Measurements from ENCODE around the gene INCENP.

INCENP gene

DNA sequence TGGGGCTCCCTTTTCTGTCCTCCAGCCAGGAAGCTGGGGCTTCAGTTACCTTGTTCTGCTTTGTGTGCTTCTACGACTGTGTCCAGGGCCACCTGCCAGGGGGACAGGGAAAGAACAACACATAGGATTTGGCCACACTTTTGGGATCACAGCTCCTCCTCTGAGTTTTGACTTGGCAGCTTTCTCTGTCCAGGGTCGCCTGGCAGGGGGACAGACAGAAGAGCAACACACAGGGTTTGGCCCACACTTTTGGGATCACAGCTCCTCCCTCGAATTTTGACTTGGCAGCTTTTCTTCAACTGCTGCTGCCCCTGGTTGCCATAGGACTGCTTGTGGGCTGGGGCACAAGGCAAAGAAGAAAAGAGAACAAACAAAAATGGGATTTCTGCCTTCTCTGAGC, 19.1 kb downstream of the INCENP start:
- DNase-seq, result no peak

DNA sequence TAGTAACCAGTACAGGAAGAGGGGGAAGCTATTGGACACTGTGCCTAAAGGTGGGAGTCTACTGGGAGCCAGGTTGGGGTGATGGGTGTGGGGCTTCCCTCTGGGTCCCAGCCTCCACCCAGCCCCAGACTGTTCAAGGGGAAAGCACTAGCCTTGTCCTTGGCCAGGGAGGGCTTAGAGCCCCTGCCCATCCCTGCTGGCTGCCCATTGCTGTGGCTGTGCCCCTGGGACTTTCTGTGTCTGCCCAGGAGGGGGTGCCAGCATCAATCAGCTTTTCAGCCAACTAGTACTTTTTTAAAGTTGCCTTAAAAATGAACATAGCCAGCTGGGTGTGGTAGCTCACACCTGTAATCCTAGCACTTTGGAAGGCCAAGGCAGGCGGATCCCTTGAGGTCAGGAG, 19.9 kb downstream of the INCENP start:
- no peak for DNase-seq

DNA sequence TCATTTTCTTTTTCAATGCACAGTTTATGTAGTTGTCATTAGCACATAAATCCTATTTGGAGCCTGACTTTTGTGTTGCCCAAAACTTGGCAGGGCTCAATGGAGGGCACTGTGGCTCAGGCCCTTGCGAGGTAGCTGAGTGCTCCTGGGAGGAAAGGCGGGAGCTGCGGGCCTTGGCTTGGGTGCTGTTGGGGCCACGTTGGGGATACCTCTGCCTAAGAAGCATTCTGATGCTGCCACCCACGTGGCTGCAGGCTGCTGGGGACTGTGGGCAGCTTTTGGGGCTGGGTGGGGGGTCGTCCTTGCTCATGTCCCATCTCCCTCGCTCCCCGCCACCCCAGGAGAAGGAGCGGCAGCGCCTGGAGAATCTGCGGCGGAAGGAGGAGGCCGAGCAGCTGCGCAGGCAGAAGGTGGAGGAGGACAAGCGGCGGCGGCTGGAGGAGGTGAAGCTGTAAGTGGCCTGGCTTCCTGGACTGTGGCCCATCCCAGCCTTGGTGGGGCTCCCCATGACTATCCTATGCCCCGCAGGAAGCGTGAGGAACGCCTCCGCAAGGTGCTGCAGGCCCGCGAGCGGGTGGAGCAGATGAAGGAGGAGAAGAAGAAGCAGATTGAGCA, 20.9 kb downstream of the INCENP start:
- DNase-seq, result no peak

DNA sequence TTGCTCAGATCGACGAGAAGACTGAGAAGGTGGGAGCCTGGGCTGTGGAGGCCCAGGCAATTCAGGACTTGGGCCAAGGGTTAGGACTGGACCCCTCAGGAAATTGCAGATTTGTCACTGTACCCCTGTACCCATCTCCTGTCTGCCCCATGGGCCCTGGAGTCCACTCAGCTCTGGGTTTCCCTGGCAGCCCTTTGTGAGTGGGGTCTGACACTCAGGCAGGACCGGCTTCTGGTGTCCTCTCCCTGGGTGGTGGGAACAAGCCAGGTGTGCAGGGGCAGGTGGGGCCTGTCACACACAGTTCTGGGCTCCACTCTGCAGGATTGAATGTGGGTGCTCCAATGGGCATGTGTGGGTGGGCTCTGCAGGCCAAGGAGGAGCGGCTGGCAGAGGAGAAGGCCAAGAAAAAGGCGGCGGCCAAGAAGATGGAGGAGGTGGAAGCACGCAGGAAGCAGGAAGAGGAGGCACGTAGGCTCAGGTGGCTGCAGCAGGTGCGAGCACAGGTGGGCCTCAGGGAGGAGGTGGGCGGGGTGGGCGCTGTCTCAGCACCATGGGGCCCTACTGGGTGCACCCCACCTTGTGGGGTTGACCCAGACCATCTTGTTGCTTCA, 21.6 kb downstream of the INCENP start:
- no peak for DNase-seq

DNA sequence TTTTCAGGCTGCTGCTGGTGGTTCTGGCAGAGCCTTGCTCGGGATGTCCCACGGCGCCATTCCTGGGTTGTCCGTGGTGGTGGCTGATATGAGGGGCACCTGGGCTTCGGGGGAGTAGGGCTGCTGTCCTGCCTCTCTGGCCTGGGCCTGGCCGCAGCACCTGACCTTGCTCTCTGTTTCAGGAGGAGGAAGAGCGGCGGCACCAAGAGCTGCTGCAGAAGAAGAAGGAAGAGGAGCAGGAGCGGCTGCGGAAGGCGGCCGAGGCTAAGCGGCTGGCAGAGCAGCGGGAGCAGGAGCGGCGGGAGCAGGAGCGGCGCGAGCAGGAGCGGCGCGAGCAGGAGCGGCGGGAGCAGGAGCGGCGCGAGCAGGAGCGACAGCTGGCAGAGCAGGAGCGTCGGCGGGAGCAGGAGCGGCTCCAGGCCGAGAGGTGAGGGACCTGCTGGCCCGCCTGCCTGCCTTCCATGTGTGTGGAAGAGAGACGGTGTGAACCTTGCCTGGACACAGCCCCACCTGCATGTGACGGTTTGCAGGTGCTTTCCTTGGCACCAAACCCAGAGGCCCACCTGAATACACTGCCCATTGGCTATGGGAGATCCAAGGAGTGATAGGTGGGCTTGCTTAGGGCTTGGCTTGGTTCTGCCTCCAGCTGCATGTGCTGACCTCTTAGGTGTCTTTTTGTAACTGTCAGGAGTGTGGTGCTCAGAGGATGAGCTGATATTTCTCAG, 22.8 kb downstream of the INCENP start:
- DNase-seq, result no peak

DNA sequence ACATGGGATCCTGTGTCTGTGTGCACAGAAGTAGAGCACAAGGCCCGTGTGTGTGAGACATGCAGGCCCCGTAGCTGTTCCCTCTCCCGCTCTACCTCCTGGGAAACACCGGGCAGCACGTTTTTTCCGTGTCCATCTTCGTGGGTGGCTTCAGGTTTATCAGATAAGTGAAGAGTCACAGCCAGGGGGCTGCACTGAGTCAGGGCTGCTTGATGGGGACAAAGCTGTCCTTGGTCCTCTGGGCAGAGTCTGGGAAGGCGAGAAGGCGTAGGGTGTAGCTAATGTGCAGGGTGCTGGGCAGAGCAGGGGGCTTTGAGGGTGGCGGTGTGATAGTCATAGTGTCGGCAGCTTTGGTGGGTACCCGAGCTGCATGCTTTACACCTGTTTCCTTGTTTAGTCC, 23.7 kb downstream of the INCENP start:
- DNase-seq, result no peak

DNA sequence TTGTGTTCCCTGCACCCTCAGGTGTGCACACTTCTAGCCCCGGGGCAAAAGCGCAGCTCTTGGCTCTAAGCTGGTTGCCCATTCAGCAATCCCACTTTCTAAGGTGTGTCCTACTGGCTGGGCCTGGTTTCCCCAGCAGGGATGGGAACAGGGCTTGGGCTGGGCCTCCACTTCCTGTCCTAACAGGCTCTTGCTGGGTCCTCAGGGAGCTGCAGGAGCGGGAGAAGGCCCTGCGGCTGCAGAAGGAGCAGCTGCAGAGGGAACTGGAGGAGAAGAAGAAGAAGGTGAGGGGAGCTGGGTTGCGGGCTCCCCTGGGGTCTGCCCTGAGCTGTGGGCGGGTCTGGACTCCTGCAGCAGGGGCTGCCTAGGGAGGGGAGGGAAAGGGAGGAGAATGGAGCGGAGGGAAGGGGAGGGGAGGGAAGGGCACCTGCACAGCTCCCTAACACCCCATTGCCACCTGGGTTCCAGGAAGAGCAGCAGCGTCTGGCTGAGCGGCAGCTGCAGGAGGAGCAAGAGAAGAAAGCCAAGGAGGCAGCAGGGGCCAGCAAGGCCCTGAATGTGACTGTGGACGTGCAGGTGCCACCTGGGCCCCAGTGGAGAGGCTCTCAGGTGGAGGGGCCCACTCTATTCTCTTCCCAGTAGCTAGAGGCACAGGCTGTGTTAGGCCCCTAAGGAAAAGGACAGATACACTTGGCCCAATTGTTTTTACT, 24.6 kb downstream of the INCENP start:
- no peak for DNase-seq

DNA sequence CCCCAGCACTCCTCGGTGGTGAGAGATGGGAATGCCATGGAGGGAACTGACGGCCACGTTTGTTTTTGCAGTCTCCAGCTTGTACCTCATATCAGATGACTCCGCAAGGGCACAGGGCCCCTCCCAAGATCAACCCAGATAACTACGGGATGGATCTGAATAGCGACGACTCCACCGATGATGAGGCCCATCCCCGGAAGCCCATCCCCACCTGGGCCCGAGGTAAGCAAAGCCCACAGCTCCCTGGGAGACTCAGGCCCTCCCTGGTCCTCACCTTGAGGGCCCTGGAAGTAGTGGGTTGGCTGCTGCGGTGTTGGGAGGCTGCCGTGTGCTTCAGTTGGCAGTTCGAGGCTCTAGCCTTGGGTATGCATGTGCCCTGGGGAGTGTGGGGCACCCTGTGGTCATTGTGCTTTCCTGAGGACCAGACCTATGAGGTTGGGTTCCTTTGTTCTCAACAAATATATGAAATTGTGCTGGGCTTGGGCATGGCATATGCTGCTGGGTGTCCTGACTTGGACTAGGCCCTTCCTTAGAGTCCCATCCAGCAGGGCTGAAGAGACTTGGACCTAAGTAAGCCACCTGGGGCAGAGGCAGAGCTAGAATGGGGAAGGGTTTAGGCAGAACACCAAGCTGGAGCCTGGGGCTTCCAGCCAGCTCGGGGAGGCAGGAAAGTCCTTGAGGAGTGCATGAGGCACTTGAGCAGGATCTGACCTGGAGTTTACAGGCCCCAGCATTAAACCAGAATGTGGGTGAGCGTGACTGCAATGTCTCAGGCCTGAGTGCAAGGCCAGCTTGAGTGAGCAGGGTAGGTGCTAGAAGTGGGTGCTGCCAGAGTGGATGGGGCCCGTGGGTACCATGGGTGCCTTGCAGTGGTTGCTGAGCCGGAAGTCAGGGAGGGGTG, 26.4 kb downstream of the INCENP start:
- DNase-seq, result no peak

DNA sequence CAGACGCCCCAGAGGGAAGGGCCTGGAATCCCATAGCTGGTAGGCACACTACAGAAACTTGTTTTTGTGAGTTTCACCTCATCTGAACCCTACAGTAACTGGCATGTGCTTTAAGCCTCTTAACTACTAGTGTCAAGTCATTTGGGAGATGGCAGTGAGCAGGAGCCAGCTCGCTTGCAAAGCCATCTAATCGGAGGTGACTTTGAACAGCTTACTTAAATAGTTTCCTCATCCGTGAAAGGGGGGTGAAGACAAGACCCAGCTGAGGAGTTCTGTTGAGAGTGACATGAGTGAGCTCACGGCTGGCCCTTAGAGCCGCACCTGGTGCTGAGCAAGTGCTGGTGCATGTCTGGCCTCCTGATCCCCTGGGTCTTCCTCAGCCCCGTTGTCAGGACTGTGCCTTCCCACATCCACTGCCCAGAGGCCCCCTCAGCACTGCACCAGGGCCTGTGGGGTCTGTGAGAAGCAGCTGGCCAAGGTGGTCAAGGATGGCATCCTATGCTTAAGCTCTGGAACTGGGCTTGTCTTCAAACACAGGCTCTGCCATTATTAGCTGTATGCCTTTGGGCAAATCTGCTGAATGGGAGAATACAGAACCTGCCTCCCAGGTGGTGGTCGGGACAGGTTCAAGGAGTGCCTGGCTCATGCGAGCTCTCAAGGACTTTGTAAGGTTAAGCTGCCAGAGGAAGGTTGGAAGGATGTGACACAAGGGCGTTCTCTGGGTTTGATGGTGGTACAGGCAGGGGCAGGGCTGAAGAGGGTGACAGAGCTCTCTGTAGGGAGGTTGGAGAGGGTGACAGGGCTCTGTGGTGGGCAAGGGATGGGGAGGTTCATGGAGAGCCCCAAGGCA, 27.3 kb downstream of the INCENP start:
- no peak for DNase-seq

DNA sequence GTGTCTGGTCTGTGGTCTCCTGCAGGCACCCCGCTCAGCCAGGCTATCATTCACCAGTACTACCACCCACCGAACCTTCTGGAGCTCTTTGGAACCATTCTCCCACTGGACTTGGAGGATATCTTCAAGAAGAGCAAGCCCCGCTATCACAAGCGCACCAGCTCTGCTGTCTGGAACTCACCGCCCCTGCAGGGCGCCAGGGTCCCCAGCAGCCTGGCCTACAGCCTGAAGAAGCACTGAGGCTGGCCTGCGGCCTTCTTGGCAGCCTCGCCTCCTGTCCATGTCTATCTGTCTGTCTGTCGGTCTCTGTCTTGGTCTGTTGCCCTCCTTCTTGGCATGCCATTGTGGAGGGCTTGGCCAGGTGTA, 27.9 kb downstream of the INCENP start:
- DNase-seq, result no peak

DNA sequence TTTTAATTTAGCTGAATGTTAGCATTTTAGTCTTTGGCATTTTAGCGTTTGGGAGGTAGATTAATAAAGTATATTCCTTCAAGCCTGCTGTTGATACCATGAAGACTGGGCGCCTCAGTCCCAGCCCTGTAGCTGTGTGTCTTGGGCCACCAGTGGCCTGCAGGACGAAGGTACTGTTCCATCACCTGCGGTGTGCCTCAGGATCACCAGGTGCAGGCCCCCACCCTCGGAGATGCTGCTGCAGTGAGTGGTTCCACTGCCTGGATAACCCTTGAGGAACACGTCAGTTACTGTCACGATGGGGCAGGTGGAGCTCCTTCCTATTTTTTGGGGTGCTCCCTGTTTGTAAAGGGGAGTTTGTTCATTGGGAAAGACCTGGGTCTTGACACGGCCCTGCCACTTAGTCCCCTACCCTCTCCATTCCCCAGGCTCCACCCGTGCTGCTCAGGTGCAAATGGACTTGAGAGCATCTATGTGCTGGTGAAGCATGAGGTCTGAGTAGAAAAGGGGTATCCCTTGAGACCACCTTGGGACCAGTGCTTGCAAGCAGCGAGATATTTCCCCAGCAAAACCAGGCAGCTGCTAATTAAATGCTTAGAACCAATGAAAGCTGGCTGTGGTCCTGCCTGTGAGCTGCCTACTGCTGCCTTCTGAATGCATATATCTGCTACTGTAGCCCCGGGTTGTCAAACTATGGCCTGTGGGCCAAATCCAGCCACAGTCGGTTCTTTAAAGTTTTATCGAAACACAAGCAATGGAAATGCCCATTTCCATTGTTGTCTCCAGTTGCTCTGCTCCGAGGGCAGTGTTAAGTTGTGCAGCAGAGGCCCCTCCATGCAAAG, 28.7 kb downstream of the INCENP start:
- no peak for DNase-seq

DNA sequence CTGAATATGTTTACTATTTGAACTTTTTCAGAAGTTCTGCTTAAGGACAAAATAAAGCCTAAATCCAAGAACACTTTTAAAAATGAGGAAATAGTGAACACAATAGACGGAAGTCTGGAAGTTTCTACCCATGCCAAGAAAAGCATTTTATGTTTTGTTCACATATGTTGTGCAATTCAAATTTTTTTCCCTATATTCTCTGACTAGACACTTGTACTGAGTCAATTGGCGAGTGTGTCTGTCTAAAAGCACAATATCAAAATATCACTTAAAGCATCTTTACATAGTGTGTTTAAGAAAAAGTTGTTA, 29.2 kb downstream of the INCENP start:
- DNase-seq, result no peak

DNA sequence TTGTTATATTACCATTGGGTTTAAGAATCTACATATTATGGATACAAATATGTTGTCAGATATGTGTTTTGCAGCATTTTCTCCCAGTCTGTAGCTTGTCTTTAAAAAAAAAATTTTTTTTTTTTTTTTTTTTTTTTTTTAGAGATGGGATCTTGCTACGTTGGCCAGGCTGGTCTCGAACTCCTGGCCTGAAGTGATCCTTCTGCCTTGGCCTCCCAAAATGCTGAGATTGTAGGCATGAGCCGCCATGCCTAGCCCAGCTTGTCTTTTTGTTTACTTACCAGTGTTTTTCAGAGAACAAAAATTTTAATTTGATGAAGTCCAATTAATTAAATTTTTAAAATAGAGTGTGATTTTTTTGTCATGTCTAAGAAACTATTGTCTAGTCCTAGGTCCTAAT, 29.8 kb downstream of the INCENP start:
- DNase-seq, result no peak

DNA sequence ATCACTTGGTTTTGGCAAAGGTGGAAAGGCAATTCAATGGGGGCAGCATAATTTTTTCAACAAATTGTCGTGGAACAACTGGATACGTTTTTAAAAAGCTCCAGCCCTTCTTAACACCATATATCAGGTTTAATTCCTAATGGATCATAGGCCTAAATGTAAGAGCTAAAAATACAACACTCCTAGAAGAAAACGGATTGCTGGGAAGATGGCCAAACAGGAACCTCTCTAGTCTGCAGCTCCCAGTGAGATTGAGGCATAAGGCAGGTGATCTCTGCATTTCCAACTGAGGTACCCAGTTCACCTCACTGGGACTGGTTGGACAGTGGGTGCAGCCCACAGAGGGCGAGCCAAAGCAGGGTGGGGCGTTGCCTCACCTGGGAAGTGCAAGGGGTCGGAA, 33.8 kb downstream of the INCENP start:
- no peak for DNase-seq

DNA sequence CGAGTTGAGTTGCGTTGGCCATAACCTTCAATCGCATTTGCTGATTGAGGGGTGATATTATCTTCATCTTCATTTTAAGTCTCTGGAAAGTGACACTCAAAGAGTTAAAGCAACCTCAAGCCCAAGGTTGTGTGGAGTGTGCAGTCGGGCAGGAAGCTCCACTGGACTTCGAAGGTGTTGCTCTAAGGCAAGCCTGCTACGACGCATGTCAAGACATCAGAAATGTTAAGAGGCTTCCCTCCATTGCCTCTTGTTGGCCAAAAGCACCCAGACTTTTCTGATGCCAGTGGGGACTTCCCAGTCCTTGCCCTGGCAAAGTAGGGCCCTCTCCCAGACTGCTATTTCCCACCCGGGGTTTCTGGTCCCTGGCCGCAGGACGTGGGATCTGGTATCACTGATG, 42.6 kb downstream of the INCENP start:
- no peak for DNase-seq

DNA sequence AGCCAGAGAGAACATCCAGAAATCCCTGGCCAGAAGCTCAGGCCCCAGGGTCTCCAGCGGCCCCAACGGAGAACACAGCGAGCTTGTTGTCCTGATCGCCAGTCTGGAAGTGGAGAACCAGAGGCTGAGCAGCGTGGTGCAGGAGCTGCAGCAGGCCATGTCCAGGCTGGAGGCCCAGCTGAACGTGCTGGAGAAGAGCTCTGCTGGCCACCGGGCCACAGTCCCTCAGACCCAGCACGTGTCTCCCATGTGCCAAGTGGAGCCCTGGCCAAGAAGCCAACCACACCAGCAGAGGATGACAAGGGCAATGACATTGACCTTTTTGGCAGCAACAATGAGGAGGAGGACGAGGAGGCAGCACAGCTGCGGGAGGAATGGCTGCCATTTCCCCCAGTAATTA, 45.6 kb downstream of the INCENP start:
- no peak for DNase-seq

DNA sequence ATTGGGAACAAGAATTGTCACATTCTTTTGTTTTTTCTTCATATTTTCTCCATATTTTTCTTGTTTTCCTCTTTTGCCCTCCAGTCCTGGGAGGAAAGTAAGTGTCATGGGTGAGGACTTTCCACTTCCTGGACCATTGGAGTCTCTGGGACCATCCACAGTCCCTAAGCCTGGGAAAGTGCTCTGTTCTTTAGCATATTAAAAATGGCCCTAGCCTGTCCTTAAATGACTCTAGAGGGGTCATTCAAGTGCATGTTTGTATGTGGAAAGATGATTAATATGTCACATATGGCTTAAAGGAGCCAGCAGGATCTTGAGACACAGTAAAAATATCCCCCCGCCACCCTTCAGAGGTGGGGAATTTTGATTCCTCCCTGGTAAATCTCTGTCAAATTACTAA, 46.1 kb downstream of the INCENP start:
- DNase-seq, result no peak

DNA sequence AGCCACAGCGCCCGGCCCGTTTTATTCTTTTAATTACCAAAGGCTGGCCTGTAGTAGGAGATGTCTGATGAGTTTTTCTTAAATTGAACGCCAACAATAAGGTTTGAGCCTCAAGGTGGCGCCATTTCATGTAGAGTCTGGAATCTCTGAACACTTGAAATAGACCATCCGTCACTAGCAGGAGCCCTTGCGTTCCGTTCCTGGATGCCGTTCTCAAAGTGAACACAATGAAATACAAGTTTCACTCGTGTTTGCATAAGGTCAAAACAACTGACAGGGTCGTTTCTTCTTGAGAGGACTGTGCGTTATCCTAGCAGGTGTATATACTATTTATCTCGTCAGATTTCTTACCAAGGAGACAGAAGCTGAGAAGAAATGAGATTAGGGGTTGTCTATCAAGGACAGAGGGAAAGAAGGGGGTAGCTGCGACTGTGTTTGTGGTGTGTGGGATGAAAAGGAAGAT, 47.5 kb downstream of the INCENP start:
- DNase-seq, result peak; percentile 82

DNA sequence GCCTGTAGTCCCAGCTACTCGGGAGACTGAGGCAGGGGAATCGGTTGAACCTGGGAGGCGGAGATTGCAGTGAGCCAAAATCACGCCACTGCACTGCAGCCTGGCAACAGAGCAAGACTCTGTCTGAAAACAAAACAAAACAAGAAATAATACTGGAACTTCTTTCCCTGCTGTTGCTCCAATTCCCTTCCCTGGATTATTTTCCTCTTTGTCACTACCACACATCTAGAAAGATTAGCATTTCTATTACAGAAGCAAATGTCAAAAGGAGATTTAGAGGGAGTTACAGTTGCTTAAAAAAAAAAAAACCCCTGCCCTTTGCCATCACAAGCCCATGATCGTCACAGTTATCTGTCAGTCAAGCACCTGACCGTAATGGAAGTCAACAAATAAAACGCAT, 48.5 kb downstream of the INCENP start:
- no peak for DNase-seq

DNA sequence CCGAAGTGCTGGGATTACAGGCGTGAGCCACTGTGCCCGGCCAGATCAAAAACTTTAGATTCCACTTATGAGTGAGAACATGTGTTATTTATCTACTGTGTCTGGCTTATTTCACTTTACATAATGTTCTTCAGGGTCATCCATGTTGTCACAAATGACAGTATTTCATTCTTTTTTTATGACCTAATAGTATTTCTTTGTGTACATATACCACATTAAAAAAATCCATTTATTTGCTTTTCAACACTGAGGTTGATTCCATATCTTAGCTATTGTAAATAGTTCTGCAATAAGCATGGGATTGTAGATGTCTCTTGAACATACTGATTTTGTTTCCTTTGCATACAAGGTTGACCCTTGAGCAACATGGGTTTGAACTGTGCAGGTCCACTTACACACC, 53.0 kb downstream of the INCENP start:
- DNase-seq, result no peak

DNA sequence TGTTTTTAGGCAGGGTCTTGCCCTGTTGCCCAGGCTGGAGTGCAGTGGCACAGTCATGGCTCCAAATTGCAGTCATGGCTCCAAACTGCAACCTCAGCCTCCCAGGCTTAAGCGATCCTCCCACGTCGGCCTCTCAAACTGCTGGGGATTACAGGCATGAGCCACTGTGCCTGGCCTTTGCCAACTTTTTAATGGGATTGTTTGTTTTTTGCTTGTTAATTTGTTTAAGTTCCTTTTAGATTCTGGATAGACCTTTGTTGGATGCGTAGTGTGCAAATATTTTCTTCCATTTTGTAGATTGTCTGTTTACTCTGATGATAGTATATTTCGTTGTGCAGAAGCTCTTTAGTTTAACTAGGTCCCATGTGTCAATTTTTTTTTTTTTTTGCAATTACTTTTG, 56.2 kb downstream of the INCENP start:
- DNase-seq, result no peak

All from NCI-H1105 (cell line).